22Rv1 (cell line): ENCODE data around the gene PDIA5.

Experiments used
- H3K27ac ChIP-seq: fragments of 450-650 bp; 2 replicates; pipeline ENCODE4 v1.5.1; 2017
- CTCF ChIP-seq: fragments of 450-650 bp; IDR thresholded peaks from 2 replicates; pipeline ENCODE4 v1.5.1; 2017; ENCODE audit warnings: mild to moderate bottlenecking
- ZFX ChIP-seq: fragments of 450-650 bp; IDR thresholded peaks from 2 replicates; pipeline ENCODE4 v1.6.1; 2017; ENCODE audit warnings: antibody characterized with exemption, borderline replicate concordance

PDIA5 gene

DNA sequence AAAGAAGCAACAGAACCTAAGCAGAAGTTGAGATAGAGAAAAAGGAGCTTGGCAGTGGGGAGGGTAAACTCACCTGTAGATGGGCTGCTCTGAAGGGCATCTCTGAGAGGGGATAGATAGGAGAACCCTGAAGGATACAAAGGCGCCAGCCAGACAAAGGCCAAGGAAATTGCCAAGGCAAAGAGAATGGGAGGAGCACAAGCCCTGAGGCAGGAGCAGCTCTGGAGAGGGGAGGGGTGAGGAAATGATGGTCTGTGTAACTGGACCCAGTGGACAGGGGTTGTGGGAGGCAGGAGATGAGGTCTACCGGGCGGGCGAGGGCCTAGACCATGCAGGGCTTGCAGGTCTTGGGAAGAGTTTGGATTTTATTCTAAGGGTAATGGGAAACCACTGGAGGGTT, 2.3 kb upstream of the PDIA5 start:
- H3K27ac ChIP-seq = no peak overlapping the region
- TF ChIP-seq CTCF = no peak
- TF ChIP-seq ZFX = no peak

- no peak overlapping the region for H3K27ac ChIP-seq
- TF ChIP-seq ZFX = no peak
- no peak for TF ChIP-seq CTCF
Observed at GRCh38 chr3:123064914-123065313, 1.9 kb upstream of the PDIA5 start.

DNA sequence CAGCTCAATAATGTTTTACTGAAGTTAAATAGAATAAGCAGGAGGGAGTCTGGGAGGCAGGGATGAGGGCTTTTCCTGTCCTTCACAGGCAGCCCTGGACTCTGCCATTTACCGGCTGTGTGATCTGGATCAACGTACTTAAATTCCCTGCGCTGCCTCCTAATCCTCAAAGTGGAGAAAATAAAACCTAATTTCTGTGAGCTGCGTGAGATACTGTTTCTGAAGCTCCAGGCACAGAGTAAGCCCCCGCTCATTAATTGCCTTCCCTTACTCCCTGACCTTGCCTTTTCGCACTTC, 278 bp upstream of the PDIA5 start:
- no peak for TF ChIP-seq CTCF
- TF ChIP-seq ZFX = no peak
- peak overlapping the region; percentile 82; the same call in 1 of the 2 replicates for H3K27ac ChIP-seq

- TF ChIP-seq ZFX (no peak), CTCF (peak; percentile 12; the same call in 1 of the 2 replicates)
- peak overlapping the region; percentile 82 for H3K27ac ChIP-seq
Observed at GRCh38 chr3:123067689-123068600, 1.1 kb downstream of the PDIA5 start.

DNA sequence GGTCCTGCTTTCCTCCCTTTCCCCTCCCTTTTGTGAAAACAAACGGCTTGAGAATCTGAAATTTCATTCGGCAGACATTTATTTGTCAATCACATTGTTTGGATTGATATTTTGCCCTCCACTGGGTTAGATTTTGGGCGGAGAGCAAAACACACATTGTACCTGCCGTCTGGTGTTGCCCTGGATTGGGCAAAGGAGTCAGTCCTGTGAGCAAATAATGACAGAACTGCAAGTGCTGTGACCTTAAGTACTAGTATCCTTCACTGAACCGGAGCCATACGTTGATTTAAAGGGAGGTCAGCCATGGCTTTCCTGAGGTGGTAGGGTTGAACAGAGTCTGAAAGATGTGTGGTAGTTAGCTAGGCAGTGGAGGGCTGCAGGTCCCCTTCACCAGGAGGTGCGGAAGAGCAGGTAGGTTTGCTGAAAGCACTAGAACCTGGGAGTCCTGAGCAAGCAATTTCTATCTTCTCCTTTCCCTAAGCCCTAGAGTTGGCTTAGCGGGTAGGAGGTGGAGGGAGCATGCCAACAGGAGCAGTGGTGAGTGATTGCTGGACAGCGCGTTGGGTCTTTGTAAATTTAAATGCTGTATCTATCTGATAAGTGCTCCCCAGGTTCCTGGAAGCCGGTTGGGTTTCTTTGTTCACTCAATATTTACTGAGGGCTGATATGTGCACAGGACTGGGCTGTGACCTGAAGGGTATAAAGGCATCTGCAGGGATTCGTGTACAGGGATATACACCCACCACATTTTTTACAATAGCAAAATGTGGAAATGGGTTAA, 2.0 kb downstream of the PDIA5 start:
- peak overlapping the region; percentile 82 for H3K27ac ChIP-seq
- TF ChIP-seq ZFX = no peak
- no peak for TF ChIP-seq CTCF

DNA sequence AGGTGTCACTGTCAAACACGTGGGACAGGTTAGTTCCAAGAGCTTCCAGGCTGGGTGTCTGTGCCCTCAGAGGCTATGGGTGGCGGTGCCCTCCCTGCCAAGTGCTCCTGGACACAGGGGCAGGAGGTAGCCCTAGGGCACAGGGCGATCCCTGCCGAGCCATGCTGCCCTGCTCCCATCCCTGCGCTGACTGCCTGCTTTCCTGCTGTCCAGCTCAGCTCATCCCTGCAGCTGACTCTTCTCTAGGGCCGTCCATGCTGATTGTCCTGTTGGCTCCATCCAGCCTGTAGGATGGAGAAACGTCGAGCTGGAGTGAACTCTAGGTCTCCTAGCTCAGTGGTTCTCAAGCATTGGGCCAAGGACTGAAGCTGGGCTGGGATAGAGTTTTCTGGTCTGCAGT, 3.7 kb downstream of the PDIA5 start:
- no peak overlapping the region for H3K27ac ChIP-seq
- TF ChIP-seq ZFX (no peak), CTCF (no peak)

DNA sequence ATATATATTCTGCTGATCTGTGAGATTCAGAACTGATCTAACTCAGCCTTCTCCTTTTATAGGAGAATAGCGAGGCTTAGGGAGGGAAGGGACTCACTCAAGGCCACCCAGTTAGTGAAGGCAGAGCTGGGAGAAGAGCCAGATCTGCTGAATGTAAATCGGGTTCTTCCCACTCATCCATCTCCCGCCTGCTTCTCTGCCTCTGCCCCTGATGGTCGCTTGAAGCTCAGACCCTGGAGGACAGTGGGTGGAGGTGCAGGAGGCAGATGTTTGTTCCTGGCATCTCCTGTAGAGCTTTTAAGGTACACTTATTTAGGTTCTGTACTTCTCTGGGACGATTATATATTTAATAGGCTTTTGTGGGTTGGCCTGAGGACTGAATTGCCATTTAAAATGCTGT, 4.3 kb downstream of the PDIA5 start:
- TF ChIP-seq CTCF = no peak
- no peak for TF ChIP-seq ZFX
- H3K27ac ChIP-seq = no peak overlapping the region
